Immature natural killer cell (primary cell): ENCODE measurements around the gene USP13. TPM values are rescaled to one million over a fixed set of nuclear protein-coding genes. Genes with fewer than 3 reads are reported as not detected.

ENCODE experiments used
- DNase-seq, 3 donors: peaks; one replicate each; pipeline ENCODE4 v3.0.0; 2022; ENCODE audit warnings: mixed read lengths in 1 of 3
- H3K27ac Mint-ChIP-seq, 6 donors: one replicate each; pipeline ENCODE4 v1.8.0; 2020; ENCODE audit warnings: mixed read lengths in 6 of 6, mild to moderate bottlenecking in 5 of 6, inconsistent platforms in 4 of 6, moderate library complexity in 3 of 6
- H3K27me3 Mint-ChIP-seq, 3 donors: one replicate each; pipeline ENCODE4 v1.8.0; 2020 to 2021; ENCODE audit warnings: low read depth in 3 of 3, mild to moderate bottlenecking in 3 of 3, mixed read lengths in 3 of 3, moderate library complexity in 3 of 3, inconsistent platforms in 1 of 3
- H3K36me3 Mint-ChIP-seq, 3 donors: one replicate each; pipeline ENCODE4 v1.8.0; 2020; ENCODE audit warnings: mixed read lengths in 3 of 3, inconsistent platforms in 2 of 3, mild to moderate bottlenecking in 2 of 3
- H3K4me1 Mint-ChIP-seq, 2 donors: one replicate each; pipeline ENCODE4 v1.8.0; 2020; ENCODE audit warnings: inconsistent platforms in 2 of 2, mild to moderate bottlenecking in 2 of 2, mixed read lengths in 2 of 2, moderate library complexity in 1 of 2
- H3K4me3 Mint-ChIP-seq, 5 donors: one replicate each; pipeline ENCODE4 v1.8.0; 2020; ENCODE audit warnings: mild to moderate bottlenecking in 5 of 5, mixed read lengths in 5 of 5, inconsistent platforms in 3 of 5, moderate library complexity in 3 of 5
- H3K9me3 Mint-ChIP-seq, 6 donors: one replicate each; pipeline ENCODE4 v1.8.0; 2020; ENCODE audit warnings: mild to moderate bottlenecking in 6 of 6, mixed read lengths in 6 of 6, inconsistent platforms in 4 of 6, moderate library complexity in 3 of 6
- polyA plus RNA-seq, 3 donors: library from polyadenylated mRNA; unstranded; fragments of 300-500 nt; fragmentation: Illumina TruSeq; gene quantifications; one replicate each; pipeline ENCODE4 v1.2.3, GENCODE V29; 2021

USP13 gene
- polyA plus RNA-seq, 3 donors from 2014 or later, result 2.3 to 3.5 (median 2.6) TPM

DNA sequence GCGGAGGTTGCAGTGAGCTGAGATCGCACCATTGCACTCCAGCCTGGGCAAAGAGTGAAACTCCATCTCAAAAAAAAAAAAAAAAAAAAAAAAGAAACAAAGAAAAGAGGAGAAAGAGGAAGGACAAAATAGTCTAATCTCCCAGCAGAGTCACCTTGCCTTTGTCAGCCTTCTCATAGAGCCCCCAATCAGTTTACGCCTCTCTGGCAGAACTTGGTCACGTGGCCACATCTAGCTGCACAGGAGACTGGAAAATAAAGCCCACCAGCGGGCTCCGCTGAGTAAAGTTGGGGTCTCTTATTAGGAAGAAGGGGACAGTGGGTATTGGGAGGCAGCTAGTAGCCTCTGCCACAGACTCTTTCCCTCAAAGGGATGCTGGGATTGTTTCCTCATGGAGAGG, 41.9 kb downstream of the USP13 start:
- Mint-ChIP-seq H3K27ac (no peak overlapping the region), H3K9me3 (no peaks in the 10 kb centered on the region), H3K4me1 (no peaks in the 10 kb centered on the region), H3K4me3 (no peak overlapping the region), H3K27me3 (no peaks in the 10 kb centered on the region), H3K36me3 (peaks cover 4 to 10% (median 4%) of the 10 kb centered on the region in 3 donors)
- no peak for DNase-seq

DNA sequence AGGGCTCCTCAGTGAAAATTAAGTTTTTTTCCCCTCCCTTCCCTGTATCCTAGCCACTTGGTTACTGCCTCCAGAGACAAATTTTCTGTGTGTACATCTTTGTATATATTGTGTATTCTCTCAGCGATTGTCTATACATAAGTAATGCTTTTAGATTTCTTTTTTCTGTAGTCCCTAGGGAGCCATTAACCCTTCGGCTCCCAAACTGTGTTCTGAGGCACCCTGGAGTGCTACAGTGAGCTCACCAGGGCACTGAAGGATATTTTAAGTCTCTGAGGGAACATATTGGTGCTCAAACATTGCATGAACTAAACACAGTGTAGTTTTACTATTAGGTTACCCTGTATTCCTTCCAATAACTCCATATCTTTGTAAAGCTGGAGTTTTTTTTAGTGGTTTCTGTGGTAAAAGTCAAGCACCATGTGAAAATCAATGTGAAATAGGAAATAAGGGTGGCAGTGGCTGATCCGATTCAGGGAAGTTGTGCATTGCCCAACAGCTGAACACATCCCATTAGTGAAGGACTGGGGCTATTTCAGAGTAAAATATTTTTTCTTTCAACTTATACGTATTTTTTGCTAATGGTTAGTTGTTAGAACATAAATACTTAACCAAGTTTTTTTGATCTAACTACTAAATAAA, 43.0 kb downstream of the USP13 start:
- Mint-ChIP-seq H3K27ac (no peak overlapping the region), H3K27me3 (no peaks in the 10 kb centered on the region), H3K9me3 (no peaks in the 10 kb centered on the region), H3K4me1 (no peaks in the 10 kb centered on the region), H3K36me3 (peaks cover 4 to 10% (median 4%) of the 10 kb centered on the region in 3 donors), H3K4me3 (no peak overlapping the region)
- no peak for DNase-seq

- H3K27me3 Mint-ChIP-seq, result no peaks in the 10 kb centered on the region
- H3K36me3 Mint-ChIP-seq, result peaks cover 0 to 7% (median 6%) of the 10 kb centered on the region in 3 donors
- H3K4me1 Mint-ChIP-seq, result no peaks in the 10 kb centered on the region
- no peak overlapping the region for H3K4me3 Mint-ChIP-seq
- no peak overlapping the region for H3K27ac Mint-ChIP-seq
- H3K9me3 Mint-ChIP-seq, result no peaks in the 10 kb centered on the region
- no peak for DNase-seq
These were observed 45.0 kb downstream of the USP13 start for GRCh38 chr3:179697736-179698332.

- Mint-ChIP-seq H3K27me3 (no peaks in the 10 kb centered on the region), H3K27ac (no peak overlapping the region), H3K4me3 (no peak overlapping the region), H3K36me3 (peaks cover 0 to 6% (median 4%) of the 10 kb centered on the region in 3 donors), H3K4me1 (no peaks in the 10 kb centered on the region), H3K9me3 (no peaks in the 10 kb centered on the region)
- no peak for DNase-seq
These were observed 47.9 kb downstream of the USP13 start for GRCh38 chr3:179700716-179701115.

DNA sequence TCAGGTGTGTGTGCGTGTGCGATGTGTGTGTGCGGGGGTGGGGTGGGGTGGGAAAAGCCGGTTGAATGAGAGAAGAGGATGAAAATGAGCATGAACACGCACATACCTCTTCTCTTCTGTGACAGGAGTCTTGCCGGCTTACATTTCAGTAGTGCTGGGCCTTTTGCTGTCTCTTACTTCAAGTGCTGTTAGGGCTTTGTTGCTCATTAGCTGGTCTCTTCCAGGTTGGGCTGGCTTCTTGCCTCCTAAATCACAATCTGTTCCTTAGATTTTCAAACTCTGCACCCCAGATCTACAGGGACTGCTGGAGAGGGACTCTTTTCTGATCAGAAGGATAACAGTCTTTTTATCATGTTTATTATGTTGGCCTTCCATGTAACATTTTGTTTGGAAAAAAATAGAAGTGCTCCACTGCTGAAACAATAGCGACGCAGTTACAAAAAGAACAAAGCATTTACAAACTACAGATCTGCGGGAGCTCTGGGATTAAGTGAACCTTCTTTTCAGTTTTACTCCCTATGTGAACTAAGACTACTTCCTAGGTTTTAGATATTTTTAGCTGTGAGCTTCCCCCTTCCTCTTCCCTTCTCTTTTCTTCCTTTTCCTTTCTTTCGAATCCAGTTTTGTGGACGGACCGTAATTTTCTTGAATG, 48.5 kb downstream of the USP13 start:
- Mint-ChIP-seq H3K4me3 (no peak overlapping the region), H3K36me3 (peaks cover 0 to 6% (median 4%) of the 10 kb centered on the region in 3 donors), H3K27me3 (no peaks in the 10 kb centered on the region), H3K4me1 (no peaks in the 10 kb centered on the region), H3K27ac (no peak overlapping the region), H3K9me3 (no peaks in the 10 kb centered on the region)
- DNase-seq, result no peak

DNA sequence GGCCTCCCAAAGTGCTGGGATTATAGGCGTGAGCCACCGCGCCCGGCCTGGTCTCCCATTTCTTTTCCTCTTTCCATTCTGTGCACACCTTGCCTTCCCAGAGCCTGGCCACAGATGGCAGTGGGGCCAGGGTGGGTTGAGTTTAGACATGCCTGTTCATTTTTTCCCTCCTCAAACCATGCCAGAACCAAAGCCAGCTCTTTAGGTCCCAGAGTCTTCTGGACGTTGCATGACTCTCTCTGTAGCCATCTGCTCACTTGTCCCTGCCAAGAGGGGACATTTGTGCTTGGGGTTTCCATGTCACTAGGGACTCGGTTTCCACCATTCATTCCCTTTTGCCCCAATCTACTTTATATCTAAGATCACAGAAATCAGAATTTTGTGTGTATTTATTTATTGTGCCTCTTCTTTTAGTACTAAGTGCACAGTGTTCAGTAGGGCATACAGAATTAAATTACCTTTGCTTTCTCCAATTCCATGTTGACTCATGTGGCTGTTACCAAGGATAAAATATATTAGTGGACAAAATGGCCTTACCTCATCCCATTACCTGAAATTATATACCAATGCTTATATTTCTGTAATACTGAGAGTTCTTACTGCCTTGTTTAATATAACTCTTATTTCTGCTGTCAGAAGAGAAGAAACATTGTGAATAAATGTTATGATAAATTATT, 49.6 kb downstream of the USP13 start:
- no peaks in the 10 kb centered on the region for H3K9me3 Mint-ChIP-seq
- DNase-seq, result no peak
- H3K4me3 Mint-ChIP-seq, result no peak overlapping the region
- H3K27ac Mint-ChIP-seq, result no peak overlapping the region
- H3K27me3 Mint-ChIP-seq, result no peaks in the 10 kb centered on the region
- no peaks in the 10 kb centered on the region for H3K4me1 Mint-ChIP-seq
- peaks cover under 1 to 6% (median 5%) of the 10 kb centered on the region in 3 donors for H3K36me3 Mint-ChIP-seq

- Mint-ChIP-seq H3K27ac (no peak overlapping the region), H3K4me1 (no peaks in the 10 kb centered on the region), H3K27me3 (no peaks in the 10 kb centered on the region), H3K4me3 (no peak overlapping the region), H3K9me3 (no peaks in the 10 kb centered on the region), H3K36me3 (peaks cover 7 to 16% (median 11%) of the 10 kb centered on the region in 3 donors)
- no peak for DNase-seq
These were observed 51.0 kb downstream of the USP13 start for GRCh38 chr3:179703816-179704215.

DNA sequence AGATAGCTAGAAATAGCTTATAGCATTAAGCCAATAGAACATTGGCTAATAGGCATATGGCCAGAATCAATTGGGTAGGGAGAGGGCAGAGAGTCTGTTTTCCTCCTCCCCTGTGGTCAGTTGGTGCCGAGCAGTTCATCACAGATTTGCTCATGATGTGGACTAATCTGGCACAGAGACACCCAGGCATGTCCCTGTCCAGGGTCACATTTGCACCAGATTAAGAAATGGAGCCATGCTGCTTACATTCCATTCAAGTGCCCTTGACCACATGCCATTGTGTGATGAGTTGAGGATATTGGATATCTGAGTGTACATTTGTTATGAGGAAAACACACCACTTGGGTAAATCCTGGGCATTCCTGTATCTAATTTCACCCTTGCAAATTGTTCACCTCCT, 53.4 kb downstream of the USP13 start:
- Mint-ChIP-seq H3K27ac (no peak overlapping the region), H3K4me1 (no peaks in the 10 kb centered on the region), H3K27me3 (no peaks in the 10 kb centered on the region), H3K9me3 (no peaks in the 10 kb centered on the region), H3K4me3 (no peak overlapping the region), H3K36me3 (peaks cover 7 to 26% (median 15%) of the 10 kb centered on the region in 3 donors)
- DNase-seq, result no peak

- DNase-seq, result no peak
- Mint-ChIP-seq H3K4me1 (no peaks in the 10 kb centered on the region), H3K4me3 (no peak overlapping the region), H3K36me3 (peaks cover 7 to 20% (median 11%) of the 10 kb centered on the region in 3 donors), H3K27me3 (peaks cover 0 to 3% (median 1%) of the 10 kb centered on the region in 3 donors), H3K27ac (no peak overlapping the region), H3K9me3 (no peaks in the 10 kb centered on the region)
These were observed 57.2 kb downstream of the USP13 start for GRCh38 chr3:179710079-179710478.

DNA sequence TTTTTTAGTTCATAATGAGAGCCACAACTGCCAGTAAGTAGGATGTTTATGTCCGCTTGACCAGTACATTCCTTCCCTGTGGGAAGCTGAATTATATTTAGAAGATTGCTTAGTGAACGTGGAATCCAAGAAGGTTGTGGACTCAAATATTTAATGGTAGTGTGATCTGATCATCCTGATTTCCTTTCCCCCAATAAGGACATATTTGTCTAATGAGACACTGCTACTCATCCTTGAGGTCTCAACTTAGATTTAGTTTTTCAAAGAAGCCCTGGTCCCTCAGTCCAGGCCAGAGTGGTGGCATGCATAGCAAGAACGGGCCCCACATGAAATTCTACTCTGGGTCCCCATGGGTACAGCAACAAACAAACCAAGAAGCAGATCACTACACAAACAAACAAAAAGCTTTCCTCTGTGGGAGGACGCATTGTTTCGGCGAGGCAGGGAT, 60.8 kb downstream of the USP13 start:
- H3K36me3 Mint-ChIP-seq, result peaks cover 0 to 12% (median 6%) of the 10 kb centered on the region in 3 donors
- no peak for DNase-seq
- H3K4me3 Mint-ChIP-seq, result no peak overlapping the region
- H3K27ac Mint-ChIP-seq, result peak overlapping the region in 1 of 6 donors; percentile 67
- H3K4me1 Mint-ChIP-seq, result no peaks in the 10 kb centered on the region
- peaks cover 0 to 3% (median 1%) of the 10 kb centered on the region in 3 donors for H3K27me3 Mint-ChIP-seq
- H3K9me3 Mint-ChIP-seq, result no peaks in the 10 kb centered on the region

- Mint-ChIP-seq H3K4me1 (no peaks in the 10 kb centered on the region), H3K27ac (no peak overlapping the region), H3K27me3 (peaks cover 0 to 3% (median 3%) of the 10 kb centered on the region in 3 donors), H3K36me3 (no peaks in the 10 kb centered on the region), H3K4me3 (no peak overlapping the region), H3K9me3 (no peaks in the 10 kb centered on the region)
- DNase-seq, result no peak
These were observed 62.7 kb downstream of the USP13 start for GRCh38 chr3:179715582-179715981.

- DNase-seq, result no peak
- Mint-ChIP-seq H3K4me3 (no peak overlapping the region), H3K27me3 (peaks cover 0 to 3% (median 3%) of the 10 kb centered on the region in 3 donors), H3K36me3 (no peaks in the 10 kb centered on the region), H3K9me3 (no peaks in the 10 kb centered on the region), H3K27ac (no peak overlapping the region), H3K4me1 (no peaks in the 10 kb centered on the region)
These were observed 63.4 kb downstream of the USP13 start for GRCh38 chr3:179716226-179716625.

- H3K4me3 Mint-ChIP-seq, result no peak overlapping the region
- no peak for DNase-seq
- no peaks in the 10 kb centered on the region for H3K36me3 Mint-ChIP-seq
- no peaks in the 10 kb centered on the region for H3K4me1 Mint-ChIP-seq
- H3K27me3 Mint-ChIP-seq, result peaks cover 0 to 3% (median 3%) of the 10 kb centered on the region in 3 donors
- no peak overlapping the region for H3K27ac Mint-ChIP-seq
- no peaks in the 10 kb centered on the region for H3K9me3 Mint-ChIP-seq
These were observed 64.0 kb downstream of the USP13 start for GRCh38 chr3:179716811-179717210.

GRCh38 chr3:179717219-179717618, 64.4 kb downstream of the USP13 start:
- DNase-seq, result no peak
- no peak overlapping the region for H3K27ac Mint-ChIP-seq
- H3K27me3 Mint-ChIP-seq, result peaks cover 0 to 3% (median 3%) of the 10 kb centered on the region in 3 donors
- H3K9me3 Mint-ChIP-seq, result no peaks in the 10 kb centered on the region
- no peak overlapping the region for H3K4me3 Mint-ChIP-seq
- H3K36me3 Mint-ChIP-seq, result no peaks in the 10 kb centered on the region
- no peaks in the 10 kb centered on the region for H3K4me1 Mint-ChIP-seq
